HepG2 (cell line): ENCODE data around the gene GRB10. TPM values are rescaled to one million over a fixed set of nuclear protein-coding genes. Genes with fewer than 3 reads are reported as not detected.

ENCODE experiments used
- ATAC-seq: fragments of 200-7000 bp; cut with Tn5 transposase; 3 replicates; pipeline ENCODE4 v1.9.1; 2020; ENCODE audit warnings: mild to moderate bottlenecking, moderate library complexity
- BruUV-seq: library from RNA; stranded (reverse); fragments of 400-500 nt; replicated peaks from 2 replicates; lab custom pipeline; 2021; lab: Mats Ljungman, UMichigan
- CTCF ChIA-PET: fragments of 300-600 bp; formaldehyde crosslinking; extraction: SDS; loops from one replicate; lab custom pipeline; 2021; ENCODE audit warnings: low total read pairs, inconsistent platforms, low intra/inter-chr PET ratio; lab: Yijun Ruan, JAX
- POLR2A ChIA-PET: fragments of 350-600 bp; sonication (Branson Sonifier 250); formaldehyde crosslinking; loops from one replicate; lab custom pipeline; 2020; ENCODE audit warnings: antibody characterized with exemption, inconsistent platforms; lab: Yijun Ruan, JAX
- DNase-seq: peaks from one replicate; pipeline ENCODE4 v3.0.0-alpha.2; 2015; ENCODE audit warnings: low spot score
- FAIRE-seq: peaks from 3 replicates; lab custom pipeline; 2011; peaks lifted over from hg19 to GRCh38; lab: Jason Lieb, UNC
- H2AFZ ChIP-seq: one replicate; pipeline ENCODE4 v1.6.1; 2011; ENCODE audit warnings: low read length, inconsistent platforms
- H3K27ac ChIP-seq: fragments of 300-600 bp; 3 replicates; pipeline ENCODE4 v1.8.0; 2011; ENCODE audit warnings: mixed run types, mild to moderate bottlenecking, mixed read lengths, low read length, inconsistent platforms; ENCODE audit not compliant: insufficient read depth; ENCODE audit errors: extremely low read length
- H3K27me3 ChIP-seq, 2 experiments: fragments of 200-600 bp in 1 of 2; 2 replicates in 1 of 2; 3 replicates in 1 of 2; pipeline versions ENCODE4 v1.6.0 to v1.8.0; 2011; ENCODE audit warnings: low read length in 2 of 2, mild to moderate bottlenecking in 2 of 2, moderate library complexity in 2 of 2, inconsistent platforms in 1 of 2; ENCODE audit not compliant: insufficient read depth in 2 of 2, control insufficient read depth in 1 of 2
- H3K36me3 ChIP-seq, 2 experiments: fragments of 200-600 bp in 1 of 2; replicated peaks in 1 of 2; 2 replicates in 1 of 2; 3 replicates in 1 of 2; pipeline versions ENCODE4 v1.5.1 to v1.8.0; 2011; ENCODE audit warnings: low read length in 2 of 2, inconsistent platforms in 1 of 2; ENCODE audit not compliant: insufficient read depth in 2 of 2, control insufficient read depth in 1 of 2
- H3K4me1 ChIP-seq: 2 replicates; pipeline ENCODE4 v1.5.1; 2012; ENCODE audit warnings: low read length, inconsistent platforms; ENCODE audit not compliant: insufficient read depth
- H3K4me2 ChIP-seq: 2 replicates; pipeline ENCODE4 v1.6.0; 2011; ENCODE audit warnings: low read depth, low read length, inconsistent platforms
- H3K4me3 ChIP-seq, 3 experiments: fragments of 200-600 bp in 1 of 3; sonication (generic), shearing (Covaris generic) in 1 of 3; replicated peaks in 1 of 3; 2 replicates each; pipeline ENCODE4 v1.5.1; 2011 to 2016; ENCODE audit warnings: low read length in 3 of 3, inconsistent platforms in 2 of 3, low read depth in 2 of 3, mild to moderate bottlenecking in 2 of 3, control low read depth in 1 of 3, mixed read lengths in 1 of 3; ENCODE audit not compliant: insufficient read depth in 1 of 3
- H3K79me2 ChIP-seq: one replicate; pipeline ENCODE4 v1.6.1; 2011; ENCODE audit warnings: low read length, inconsistent platforms; ENCODE audit not compliant: insufficient read depth
- H3K9ac ChIP-seq: 2 replicates; pipeline ENCODE4 v1.6.0; 2011; ENCODE audit warnings: mild to moderate bottlenecking, low read depth, low read length, inconsistent platforms; ENCODE audit not compliant: insufficient read depth
- H3K9me3 ChIP-seq: 2 replicates; pipeline ENCODE4 v1.5.1; 2012; ENCODE audit warnings: mild to moderate bottlenecking, low read length
- H4K20me1 ChIP-seq: 2 replicates; pipeline ENCODE4 v1.6.0; 2011; ENCODE audit warnings: inconsistent platforms, mild to moderate bottlenecking, low read length, moderate library complexity; ENCODE audit not compliant: insufficient read depth
- ATF6 ChIP-seq: sonication (generic); formaldehyde crosslinking; conservative IDR thresholded peaks from 2 replicates; pipeline ENCODE4 v1.4.0; 2020; ENCODE audit warnings: missing genetic modification reagents
- FOXA1 ChIP-seq, 2 experiments: fragments of 450-650 bp in 1 of 2; sonication (generic) in 1 of 2; formaldehyde crosslinking in 1 of 2; IDR thresholded peaks; 2 replicates each; pipeline versions ENCODE4 v1.4.0 to v1.6.1; 2016 to 2020; ENCODE audit warnings: missing genetic modification reagents in 1 of 2
- WIZ ChIP-seq: sonication (generic); formaldehyde crosslinking; IDR thresholded peaks from 2 replicates; pipeline ENCODE4 v1.5.1; 2020; ENCODE audit warnings: mild to moderate bottlenecking, missing genetic modification reagents
- ZBTB33 ChIP-seq: sonication (generic); formaldehyde crosslinking; IDR thresholded peaks from 2 replicates; pipeline ENCODE4 v1.4.0; 2020; ENCODE audit warnings: missing genetic modification reagents
- WGBS: methylation state at CpG from one replicate; pipeline ENCODE4 v1.1.6; 2017; ENCODE audit warnings: low lambda C conversion rate; 5-methylcytosine and 5-hydroxymethylcytosine counted together
- in situ Hi-C: cut with HindIII; loops from 2 replicates; pipeline ENCODE4 v1.10.0; 2017; ENCODE audit warnings: low pct_unique_long_range_greater_than_20kb; ENCODE audit not compliant: extremely low pct_ligation_motif_present
- intact Hi-C: fragments of 100-400 bp; cut with micrococcal nuclease; formaldehyde crosslinking; loops from one replicate; pipeline ENCODE4 v1.10.0; 2022; ENCODE audit not compliant: unreplicated experiment
- polyA plus RNA-seq, 8 experiments: library from polyadenylated mRNA; depleted of rRNA in 3 of 8; stranded (reverse) in 7 of 8; unstranded in 1 of 8; fragments of >200 nt; fragmentation: Illumina TruSeq in 4 of 8; extraction: Trizol in 4 of 8; gene quantifications; 2 replicates each; pipeline versions ENCODE4 v1.2.1 to v1.2.3, GENCODE V29; 2011 to 2016; ENCODE audit warnings: low read depth in 4 of 8, missing spikeins in 1 of 8, mixed read lengths in 1 of 8; ENCODE audit not compliant: insufficient read depth in 1 of 8
- total RNA-seq, 5 experiments: library from RNA; depleted of rRNA; stranded (reverse); fragments of >200 nt; fragmentation: Illumina TruSeq; extraction: Trizol; gene quantifications; 2 replicates each; pipeline ENCODE4 v1.2.3, GENCODE V29; 2016; ENCODE audit warnings: low read depth in 1 of 5

The GRB10 gene
- total and polyA plus RNA-seq, 2 of the 13 experiments (the other 11 are each of a cell fraction or from before 2014, with no cell fraction given), result 4.0 to 6.8 TPM

GRCh38 chr7:50783303-50783702 lies 607 bp upstream of the GRB10 start:
- WGBS, result 64% methylated on average over 7 of the region's 7 CpGs
- TF ChIP-seq ATF6 (CRISPR knock-in tag), result no peak
- TF ChIP-seq FOXA1 (IDR thresholded peaks at IDR 0.05), result peak; percentile 35; the same call in 1 of the 2 replicates
- no peak for TF ChIP-seq FOXA1 (CRISPR knock-in tag; IDR thresholded peaks at IDR 0.05)

GRCh38 chr7:50781381-50782293 lies 1.1 kb downstream of the GRB10 start:
- H3K4me3 ChIP-seq, result no peak overlapping the region
- POLR2A ChIA-PET, result no interaction called here
- H3K9ac ChIP-seq, result no peak overlapping the region
- H3K27ac ChIP-seq, result no peak overlapping the region
- CTCF ChIA-PET, result no interaction called here
- H3K4me1 ChIP-seq, result peaks cover 43% of the 10 kb centered on the region
- peaks cover 5% of the 10 kb centered on the region for H3K79me2 ChIP-seq
- intact Hi-C loops, result loop anchor here (5.0 kb wide), 1 partner anchor 381 kb away; no protein-coding TSS in a partner anchor
- in situ Hi-C loops, result no loop called here
- H3K9me3 ChIP-seq, result no peaks in the 10 kb centered on the region
- H3K4me2 ChIP-seq, result no peak overlapping the region
- no peak for DNase-seq
- H2AFZ ChIP-seq, result no peak overlapping the region
- no peak for FAIRE-seq
- H4K20me1 ChIP-seq, result peaks cover 6% of the 10 kb centered on the region; the same call in 1 of the 2 replicates
- no TSS peak for BruUV-seq
- TF ChIP-seq WIZ (no peak), ZBTB33 (CRISPR knock-in tag) (0 out of 2 replicates have a peak, but pooled peaks have one; percentile 33)
- TF ChIP-seq, all 625 proteins: peak for 1
- Histone ChIP-seq H3K27me3 (peaks cover 2 to 12% of the 10 kb centered on the region in 2 experiments; a peak in 2 of 5 replicates), H3K36me3 (no peaks in the 10 kb centered on the region)
- 84% methylated on average over 45 of the region's 49 CpGs for WGBS
- ATAC-seq, result no peak

More at GRCh38 chr7:50783303-50783702, 607 bp upstream of the GRB10 start:
- peak; percentile 21 for FAIRE-seq
- intact Hi-C loops, result loop anchor here (5.0 kb wide), 1 partner anchor 379 kb away; no protein-coding TSS in a partner anchor
- no TSS peak for BruUV-seq
- ChIA-PET CTCF (no interaction called here), POLR2A (no interaction called here)
- Histone ChIP-seq H3K27ac (no peak overlapping the region), H3K27me3 (peaks cover 2 to 12% of the 10 kb centered on the region in 2 experiments; a peak in 2 of 5 replicates), H3K9ac (no peak overlapping the region), H3K4me3 (no peak overlapping the region), H3K9me3 (peaks cover 3% of the 10 kb centered on the region; the same call in 1 of the 2 replicates), H3K4me2 (peak overlapping the region; percentile 26; the same call in 1 of the 2 replicates), H3K4me1 (peaks cover 35% of the 10 kb centered on the region), H3K79me2 (peaks cover 4% of the 10 kb centered on the region), H4K20me1 (peaks cover 6% of the 10 kb centered on the region; the same call in 1 of the 2 replicates), H3K36me3 (no peaks in the 10 kb centered on the region), H2AFZ (no peak overlapping the region)
- ATAC-seq, result no peak
- DNase-seq, result no peak
- in situ Hi-C loops, result no loop called here
